ENCODE measurements around the gene PTPRA. TPM values are rescaled to one million over a fixed set of nuclear protein-coding genes. Genes with fewer than 3 reads are reported as not detected.

The PTPRA gene
- total RNA-seq, 1 donor: 44.2 TPM

GRCh38 chr20:2899243-2899642 lies 26.0 kb downstream of the PTPRA start:
- peaks cover 61% of the 10 kb centered on the region for H3K79me2 ChIP-seq (ENCODE audit: insufficient read depth, low read length)
- no peak overlapping the region for H3K27ac ChIP-seq (ENCODE audit: low read depth, low read length)
- no peak for TF ChIP-seq CTCF (IDR thresholded peaks at IDR 0.05; ENCODE audit: extremely low read depth, low read depth, low read length)
- H3K27me3 ChIP-seq (ENCODE audit: insufficient read depth, low read length): no peaks in the 10 kb centered on the region
- no peak overlapping the region for H3K4me2 ChIP-seq (ENCODE audit: insufficient read depth, low read length)
- no peaks in the 10 kb centered on the region for H3K36me3 ChIP-seq (ENCODE audit: insufficient read depth, low read length)
- H4K20me1 ChIP-seq (ENCODE audit: insufficient read depth, low read length): peaks cover 17% of the 10 kb centered on the region
- no peaks in the 10 kb centered on the region for H3K9me3 ChIP-seq (ENCODE audit: low read depth, low read length)
- H3K4me3 ChIP-seq (ENCODE audit: insufficient read depth, low read length): no peak overlapping the region
- no peak for DNase-seq (ENCODE audit: insufficient read length, low spot score, missing footprints)
- H2AFZ ChIP-seq (ENCODE audit: low read length): no peak overlapping the region
- H3K4me1 ChIP-seq (ENCODE audit: insufficient read depth, low read length): no peaks in the 10 kb centered on the region

- Histone ChIP-seq H3K79me2 (ENCODE audit: insufficient read depth, low read length) (peaks cover 56% of the 10 kb centered on the region), H3K27me3 (ENCODE audit: insufficient read depth, low read length) (no peaks in the 10 kb centered on the region), H3K4me3 (ENCODE audit: insufficient read depth, low read length) (no peak overlapping the region), H3K36me3 (ENCODE audit: insufficient read depth, low read length) (no peaks in the 10 kb centered on the region), H3K27ac (ENCODE audit: low read depth, low read length) (no peak overlapping the region), H4K20me1 (ENCODE audit: insufficient read depth, low read length) (peaks cover 14% of the 10 kb centered on the region), H3K4me1 (ENCODE audit: insufficient read depth, low read length) (no peaks in the 10 kb centered on the region), H2AFZ (ENCODE audit: low read length) (no peak overlapping the region), H3K9me3 (ENCODE audit: low read depth, low read length) (no peaks in the 10 kb centered on the region), H3K4me2 (ENCODE audit: insufficient read depth, low read length) (no peak overlapping the region)
- no peak for TF ChIP-seq CTCF (IDR thresholded peaks at IDR 0.05; ENCODE audit: extremely low read depth, low read depth, low read length)
- no peak for DNase-seq (ENCODE audit: insufficient read length, low spot score, missing footprints)
Observed at GRCh38 chr20:2900845-2901592, 27.7 kb downstream of the PTPRA start.

- no peak for TF ChIP-seq CTCF (IDR thresholded peaks at IDR 0.05; ENCODE audit: extremely low read depth, low read depth, low read length)
- DNase-seq (ENCODE audit: insufficient read length, low spot score, missing footprints): no peak
Observed at GRCh38 chr20:2902291-2902690, 29.0 kb downstream of the PTPRA start.

GRCh38 chr20:2902818-2903217 lies 29.5 kb downstream of the PTPRA start:
- no peak for TF ChIP-seq CTCF (IDR thresholded peaks at IDR 0.05; ENCODE audit: extremely low read depth, low read depth, low read length)
- Histone ChIP-seq H3K9me3 (ENCODE audit: low read depth, low read length) (no peaks in the 10 kb centered on the region), H3K4me2 (ENCODE audit: insufficient read depth, low read length) (no peak overlapping the region), H3K4me1 (ENCODE audit: insufficient read depth, low read length) (no peaks in the 10 kb centered on the region), H3K36me3 (ENCODE audit: insufficient read depth, low read length) (no peaks in the 10 kb centered on the region), H3K27ac (ENCODE audit: low read depth, low read length) (no peak overlapping the region), H3K27me3 (ENCODE audit: insufficient read depth, low read length) (no peaks in the 10 kb centered on the region), H3K4me3 (ENCODE audit: insufficient read depth, low read length) (no peak overlapping the region), H3K79me2 (ENCODE audit: insufficient read depth, low read length) (peaks cover 45% of the 10 kb centered on the region), H2AFZ (ENCODE audit: low read length) (no peak overlapping the region), H4K20me1 (ENCODE audit: insufficient read depth, low read length) (peaks cover 19% of the 10 kb centered on the region)
- no peak for DNase-seq (ENCODE audit: insufficient read length, low spot score, missing footprints)

More at GRCh38 chr20:2902291-2902690, 29.0 kb downstream of the PTPRA start:
- no peaks in the 10 kb centered on the region for H3K9me3 ChIP-seq (ENCODE audit: low read depth, low read length)
- H3K36me3 ChIP-seq (ENCODE audit: insufficient read depth, low read length): no peaks in the 10 kb centered on the region
- H3K27ac ChIP-seq (ENCODE audit: low read depth, low read length): no peak overlapping the region
- no peak overlapping the region for H3K4me2 ChIP-seq (ENCODE audit: insufficient read depth, low read length)
- H2AFZ ChIP-seq (ENCODE audit: low read length): no peak overlapping the region
- peaks cover 47% of the 10 kb centered on the region for H3K79me2 ChIP-seq (ENCODE audit: insufficient read depth, low read length)
- no peaks in the 10 kb centered on the region for H3K4me1 ChIP-seq (ENCODE audit: insufficient read depth, low read length)
- no peaks in the 10 kb centered on the region for H3K27me3 ChIP-seq (ENCODE audit: insufficient read depth, low read length)
- H3K4me3 ChIP-seq (ENCODE audit: insufficient read depth, low read length): no peak overlapping the region
- peaks cover 19% of the 10 kb centered on the region for H4K20me1 ChIP-seq (ENCODE audit: insufficient read depth, low read length)
